ENCODE measurements around the gene NTPCR. TPM values are rescaled to one million over a fixed set of nuclear protein-coding genes. Genes with fewer than 3 reads are reported as not detected.

Gene NTPCR
- total RNA-seq, 1 donor from 2014 or later, result 31.8 TPM

DNA sequence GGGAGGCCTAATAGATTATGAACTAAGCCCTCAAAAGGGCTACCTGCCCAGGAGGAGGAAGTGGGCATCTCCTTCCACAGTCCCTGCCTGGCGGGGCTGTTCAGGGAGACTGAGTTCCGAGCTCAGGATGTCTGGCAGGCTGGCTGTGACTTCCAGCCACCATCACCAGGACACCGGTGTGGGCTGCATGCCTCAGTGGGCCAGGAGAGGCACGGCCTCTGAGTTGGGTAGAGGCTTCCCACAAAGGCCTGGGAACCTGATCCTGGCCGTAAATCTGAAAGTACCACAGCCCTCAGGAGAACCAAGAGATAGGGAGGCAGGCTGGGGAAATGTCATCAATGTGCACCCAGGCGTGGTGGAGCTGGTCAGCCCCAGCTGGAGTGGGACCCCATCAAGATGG is 29.1 kb downstream of the NTPCR start:
- intact Hi-C loops (cut with DNase I), result no loop called here
- ATAC-seq (no peak), DNase-seq (ENCODE audit: low spot score) (no peak)

DNA sequence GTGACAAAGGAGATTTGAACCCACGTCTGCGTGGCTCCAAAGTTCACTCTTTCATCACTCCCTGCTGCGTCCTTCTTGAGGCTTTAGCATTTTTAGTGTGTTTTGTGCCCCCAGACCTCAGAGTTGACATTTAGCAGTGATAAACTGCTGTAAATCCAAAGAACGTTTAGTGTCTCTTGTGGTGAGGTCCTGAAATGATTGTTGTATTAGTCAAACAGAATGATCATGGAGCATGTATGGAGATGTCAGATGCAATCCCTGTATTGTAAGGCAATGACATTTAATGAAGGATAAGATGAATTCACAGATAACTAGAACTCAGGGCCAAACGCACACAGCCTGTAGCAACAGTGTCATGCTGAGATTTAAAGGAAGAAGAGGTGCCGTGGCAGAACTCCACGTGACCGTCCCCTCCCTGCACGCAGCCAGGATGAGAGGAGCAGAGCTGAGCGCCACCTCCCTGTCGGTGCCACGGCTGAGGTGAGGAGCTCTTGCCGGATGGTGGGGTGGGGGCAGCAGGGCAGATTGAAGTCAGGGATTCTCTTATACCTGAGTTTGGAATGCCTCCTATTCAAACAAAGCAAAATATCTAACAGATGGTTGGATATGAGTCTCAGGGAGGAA is 30.1 kb downstream of the NTPCR start:
- ATAC-seq (no peak), DNase-seq (ENCODE audit: low spot score) (no peak)
- intact Hi-C loops (cut with DNase I), result no loop called here

DNA sequence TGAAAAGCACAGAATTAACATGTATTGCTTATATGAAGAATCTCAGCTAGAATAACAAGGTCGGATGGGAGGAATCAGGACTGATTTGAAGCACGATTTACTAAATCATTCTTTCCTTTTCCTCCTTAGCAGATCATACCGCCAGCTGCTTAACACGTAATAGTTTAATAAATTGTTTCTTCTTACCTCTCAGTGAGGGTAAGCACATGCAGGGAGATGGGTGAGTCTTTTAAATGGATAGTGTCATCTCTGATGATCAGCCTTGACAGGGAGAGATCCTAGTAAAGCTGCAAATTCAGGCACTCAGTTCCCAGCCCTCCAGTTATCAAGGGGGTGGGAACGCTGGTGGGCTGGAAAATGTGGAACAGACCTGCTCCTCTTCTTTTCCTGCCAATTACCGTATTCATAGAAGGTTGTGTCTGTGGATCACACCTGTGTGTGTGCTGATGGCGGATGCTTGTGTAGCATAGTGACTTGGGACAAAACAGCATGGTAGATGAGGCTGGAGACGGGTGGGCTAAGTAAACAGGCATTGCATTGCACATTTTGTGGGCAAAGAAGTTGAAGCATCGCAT is 30.7 kb downstream of the NTPCR start:
- DNase-seq (ENCODE audit: low spot score) (no peak), ATAC-seq (no peak)
- intact Hi-C loops (cut with DNase I), result no loop called here

GRCh38 chr1:232982238-232982944 is 32.0 kb downstream of the NTPCR start:
- ATAC-seq (no peak), DNase-seq (ENCODE audit: low spot score) (no peak)
- intact Hi-C loops (cut with DNase I), result no loop called here

DNA sequence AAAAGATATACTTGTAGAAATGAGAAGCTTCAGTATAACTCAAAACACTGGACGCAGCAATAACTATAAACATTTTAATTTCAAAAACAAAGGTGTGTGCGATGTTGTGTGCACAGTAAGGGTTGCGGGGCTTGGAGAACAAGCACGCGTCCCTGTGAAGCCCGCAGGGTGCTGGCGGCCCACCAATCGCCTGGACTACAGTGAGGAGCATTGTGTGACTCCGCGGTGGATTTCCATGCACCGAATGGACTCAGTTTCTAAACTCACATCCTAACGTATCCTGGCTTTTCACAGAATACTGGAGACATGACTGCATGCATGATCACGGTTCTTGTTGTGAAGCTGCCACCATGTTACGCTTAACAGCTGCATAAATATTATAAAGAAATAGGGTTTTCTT is 33.0 kb downstream of the NTPCR start:
- intact Hi-C loops (cut with DNase I), result no loop called here
- no peak for ATAC-seq
- no peak for DNase-seq (ENCODE audit: low spot score)

DNA sequence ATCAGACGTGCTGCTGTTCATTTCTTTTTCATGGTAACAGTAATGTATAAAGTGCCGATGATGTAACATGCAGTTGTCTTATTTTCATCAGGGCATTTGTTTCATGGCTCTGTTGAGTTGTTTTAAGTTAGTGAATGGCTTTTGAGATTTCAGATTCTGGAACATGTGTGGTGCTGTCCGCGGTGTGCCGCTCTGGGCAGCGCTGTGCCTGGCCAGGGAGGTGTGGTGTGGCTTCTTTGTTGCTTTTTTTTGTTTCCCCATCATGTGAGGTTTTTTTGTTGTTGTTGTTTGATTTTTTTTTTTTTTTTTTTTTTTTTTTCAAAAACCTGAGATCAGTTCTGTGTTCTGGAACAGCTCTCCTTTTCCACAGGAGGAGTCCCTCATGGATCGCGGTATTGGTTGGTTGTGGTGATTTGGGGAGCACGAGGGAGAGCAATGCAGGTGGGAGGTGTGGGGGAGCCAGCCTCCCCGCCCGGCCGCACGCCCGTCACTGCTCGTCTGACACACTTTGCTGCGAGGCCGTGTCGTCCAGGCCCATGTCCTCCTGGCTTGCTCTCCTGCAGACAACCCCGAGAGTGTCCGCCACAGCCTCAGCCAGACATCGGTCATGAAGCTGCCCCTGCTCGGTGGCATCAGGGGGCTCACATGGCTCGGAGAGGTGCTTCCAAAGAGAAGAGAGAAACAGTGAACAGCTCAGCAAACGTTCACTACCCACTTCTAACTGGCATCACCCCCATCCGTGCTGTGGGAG is 33.6 kb downstream of the NTPCR start:
- DNase-seq (ENCODE audit: low spot score), result no peak
- intact Hi-C loops (cut with DNase I), result no loop called here
- ATAC-seq, result no peak

GRCh38 chr1:232984577-232985425 is 34.4 kb downstream of the NTPCR start:
- intact Hi-C loops (cut with DNase I), result no loop called here
- DNase-seq (ENCODE audit: low spot score) (no peak), ATAC-seq (peak; percentile 27)

DNA sequence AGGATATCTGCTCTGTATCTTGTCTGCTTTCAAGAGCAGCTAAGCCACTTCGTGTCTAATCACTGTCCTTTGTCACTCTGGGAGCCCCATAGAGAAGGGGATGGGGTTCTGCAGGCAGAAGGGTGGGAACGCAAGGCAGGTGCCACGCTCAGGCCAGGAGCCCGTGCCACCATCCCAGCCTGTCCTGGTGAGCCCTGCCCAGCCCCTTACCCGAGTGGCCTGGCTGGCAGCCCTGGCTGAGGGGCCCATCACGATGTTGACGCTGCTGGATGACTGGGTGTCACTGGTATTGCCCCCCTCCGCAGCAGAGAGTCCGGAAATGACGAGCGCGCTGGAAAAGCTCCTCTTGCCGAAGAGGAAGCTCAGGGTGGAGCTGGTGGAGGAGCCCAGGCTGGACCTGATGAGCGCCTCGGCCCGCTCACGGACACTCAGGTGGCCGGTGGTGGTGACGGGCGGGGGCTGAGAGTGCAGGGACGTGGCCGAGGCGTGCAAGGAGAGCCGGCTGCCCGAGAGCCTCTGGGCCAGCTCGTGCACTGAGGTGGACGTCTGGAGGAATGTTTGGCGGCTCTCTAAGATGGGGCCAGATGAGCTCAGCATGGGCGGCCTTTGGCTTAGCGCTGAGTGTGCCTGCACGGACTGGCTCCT is 35.6 kb downstream of the NTPCR start:
- intact Hi-C loops (cut with DNase I), result no loop called here
- DNase-seq (ENCODE audit: low spot score) (no peak), ATAC-seq (no peak)

DNA sequence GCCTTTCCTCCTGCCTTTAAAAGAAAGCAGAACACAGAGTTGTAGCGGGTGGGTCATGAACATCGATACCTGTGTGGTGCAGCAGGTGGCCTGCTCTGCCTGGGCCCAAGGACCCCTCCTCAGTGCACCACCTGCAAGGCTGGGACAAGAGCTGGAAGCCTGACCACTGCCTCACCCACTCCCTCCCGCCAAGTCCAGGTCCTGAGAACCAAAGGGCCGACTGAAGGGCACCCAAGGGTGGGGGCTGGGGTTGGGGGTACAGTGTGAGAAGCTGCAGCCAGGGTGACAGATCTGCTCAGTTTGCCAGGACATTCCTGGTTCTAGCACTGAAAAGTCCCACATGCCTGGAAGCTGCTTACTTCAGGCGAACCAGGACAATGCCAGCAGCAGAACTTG is 36.1 kb downstream of the NTPCR start:
- intact Hi-C loops (cut with DNase I), result no loop called here
- ATAC-seq (no peak), DNase-seq (ENCODE audit: low spot score) (no peak)

- DNase-seq (ENCODE audit: low spot score), result no peak
- intact Hi-C loops (cut with DNase I), result no loop called here
- ATAC-seq, result no peak
Observed at GRCh38 chr1:232987046-232987773, 36.8 kb downstream of the NTPCR start.

DNA sequence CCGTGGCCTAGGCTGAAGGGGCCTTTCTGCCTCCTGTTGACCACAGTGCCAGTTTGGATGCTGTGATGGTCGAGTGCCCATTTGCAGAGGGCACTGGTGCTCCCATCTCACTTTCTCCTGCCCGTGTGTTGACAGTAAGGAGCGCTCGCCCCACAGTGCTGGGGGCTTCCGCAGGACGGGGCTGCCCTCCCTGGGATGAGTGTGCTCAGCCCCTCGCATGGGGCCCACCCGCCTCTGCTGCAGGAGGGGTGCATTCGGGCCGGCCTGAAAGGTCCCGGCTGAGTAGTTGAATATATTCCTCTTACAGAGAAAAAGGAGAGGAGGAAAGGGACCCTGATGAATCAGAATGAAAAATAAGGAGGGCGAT is 37.3 kb downstream of the NTPCR start:
- DNase-seq (ENCODE audit: low spot score) (no peak), ATAC-seq (no peak)
- intact Hi-C loops (cut with DNase I), result no loop called here

GRCh38 chr1:232988572-232989040 is 38.2 kb downstream of the NTPCR start:
- intact Hi-C loops (cut with DNase I), result no loop called here
- ATAC-seq (no peak), DNase-seq (ENCODE audit: low spot score) (peak; percentile 51)

DNA sequence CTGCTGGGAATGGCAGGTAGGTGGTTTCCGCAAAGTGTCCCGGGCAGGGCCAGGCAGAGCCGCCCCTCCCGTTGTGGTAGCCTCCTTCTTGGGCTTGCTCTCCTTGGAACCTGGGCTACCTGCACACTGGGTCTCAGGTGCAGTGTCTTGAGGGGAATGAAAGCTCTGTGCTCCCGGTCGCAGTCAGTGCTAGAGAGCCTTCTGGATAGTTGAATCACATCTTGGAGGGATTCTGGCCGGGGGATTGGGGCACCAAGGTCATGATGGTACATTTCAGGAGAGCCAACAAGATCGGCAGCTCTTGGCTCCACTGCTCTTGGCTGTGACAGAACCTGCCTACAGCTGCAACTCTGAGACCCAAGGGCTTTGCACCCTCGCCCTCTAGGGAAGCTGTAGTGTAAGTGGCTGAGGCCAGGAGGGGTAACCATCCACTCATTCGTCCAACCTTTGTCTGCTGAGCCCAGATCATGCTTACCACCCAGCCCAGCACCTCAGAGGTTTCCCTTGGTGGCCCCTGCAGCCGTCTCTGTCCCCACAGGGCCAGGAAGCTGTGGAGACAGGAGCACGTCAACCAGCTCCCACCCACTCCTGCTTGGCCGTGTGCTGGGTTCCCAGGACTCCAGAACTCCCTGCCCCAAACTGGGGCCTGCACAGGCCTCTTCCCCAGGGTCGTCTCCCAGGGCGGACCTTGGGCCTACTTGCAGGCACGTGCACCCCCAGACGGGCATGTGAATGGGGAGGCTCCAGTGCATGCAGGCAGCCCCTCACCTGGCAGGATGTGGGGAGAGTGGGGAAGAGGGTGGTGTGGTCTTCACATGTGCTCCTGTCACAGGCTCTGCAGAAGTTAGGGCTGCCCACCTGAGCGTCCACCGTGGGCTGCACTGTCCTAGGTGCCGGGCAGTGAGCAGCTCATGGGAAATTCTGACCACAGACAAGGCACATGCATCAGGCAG is 40.0 kb downstream of the NTPCR start:
- DNase-seq (ENCODE audit: low spot score), result no peak
- no peak for ATAC-seq

DNA sequence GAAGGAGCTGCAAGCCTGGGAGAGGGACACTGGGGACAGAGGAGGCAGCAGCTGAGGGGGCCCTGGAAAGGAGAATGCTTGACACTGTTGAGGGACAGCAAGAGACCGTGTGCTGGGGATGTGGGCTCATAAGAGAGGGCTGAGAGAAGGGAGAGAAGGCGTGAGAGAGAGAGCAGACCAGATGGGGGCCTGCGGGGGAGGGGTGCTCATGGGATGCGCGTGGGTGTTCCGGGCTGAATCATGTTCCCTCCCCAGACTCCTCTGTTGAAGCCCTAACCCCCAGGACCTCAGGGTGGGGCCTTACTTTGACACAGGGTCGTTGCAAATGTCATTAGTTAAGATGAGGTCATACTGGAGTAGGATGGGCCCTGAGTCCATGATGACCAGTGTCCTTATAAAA is 40.8 kb downstream of the NTPCR start:
- DNase-seq (ENCODE audit: low spot score) (no peak), ATAC-seq (no peak)
- intact Hi-C loops (cut with DNase I), result no loop called here

More for the DNA sequence above, 40.0 kb downstream of the NTPCR start:
- intact Hi-C loops (cut with DNase I), result no loop called here

- intact Hi-C loops (cut with DNase I), result no loop called here
- no peak for ATAC-seq
- DNase-seq (ENCODE audit: low spot score), result no peak
Observed at GRCh38 chr1:232992227-232992626, 41.8 kb downstream of the NTPCR start.

DNA sequence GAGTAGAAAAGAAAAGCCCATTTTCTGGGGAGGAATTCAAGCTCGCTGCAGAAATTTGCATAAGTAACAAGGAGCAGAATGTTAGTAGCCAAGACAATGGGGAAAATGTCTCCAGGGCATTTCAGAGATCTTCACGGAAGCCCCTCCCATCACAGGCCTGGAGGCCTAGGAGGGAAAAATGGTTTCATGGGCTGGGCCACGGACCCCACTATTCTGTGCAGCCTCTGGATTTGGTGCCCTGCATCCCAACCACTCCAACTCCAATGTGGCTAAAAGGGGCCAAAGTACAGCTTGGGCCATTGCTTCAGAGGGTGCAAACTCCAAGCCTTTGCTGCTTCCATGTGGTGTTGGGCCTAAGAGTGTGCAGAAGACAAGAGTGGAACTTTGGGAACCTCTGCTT is 43.1 kb downstream of the NTPCR start:
- ATAC-seq (no peak), DNase-seq (ENCODE audit: low spot score) (no peak)
- intact Hi-C loops (cut with DNase I), result no loop called here

DNA sequence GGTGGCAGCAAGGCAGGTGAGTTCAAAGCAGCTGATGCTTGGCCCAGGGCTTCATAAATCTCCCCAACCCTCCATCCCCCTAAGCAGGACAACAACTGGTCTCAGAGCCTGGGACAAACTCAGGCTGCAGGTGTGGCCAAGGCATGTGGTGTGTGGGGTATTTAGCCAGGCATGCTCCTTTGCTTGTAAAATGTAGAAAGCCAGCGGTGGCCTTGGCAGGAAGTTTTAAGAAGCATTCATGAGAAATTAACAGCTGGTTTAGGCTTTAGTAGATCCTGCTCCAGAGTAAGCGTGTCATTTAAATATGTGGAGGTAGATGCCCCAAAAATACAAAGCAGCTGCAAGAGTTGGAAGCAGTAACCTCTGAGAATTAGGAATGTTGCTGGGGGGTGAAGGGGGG is 44.8 kb downstream of the NTPCR start:
- DNase-seq (ENCODE audit: low spot score), result no peak
- no peak for ATAC-seq
- intact Hi-C loops (cut with DNase I), result no loop called here

All from sciatic nerve (tissue), 2 donors.